Germinal center (tissue), 1 donor: ENCODE data around the gene FNDC3B.

Experiments used
- DNase-seq: peaks from one replicate; pipeline ENCODE4 v3.0.0; 2012; ENCODE audit warnings: mixed read lengths, low spot score

Gene FNDC3B

GRCh38 chr3:172263781-172264486 is 224.6 kb downstream of the FNDC3B start:
- DNase-seq = no peak

- DNase-seq = no peak
Measured at GRCh38 chr3:172266103-172266502, 226.7 kb downstream of the FNDC3B start.

GRCh38 chr3:172268425-172268824 is 229.0 kb downstream of the FNDC3B start:
- no peak for DNase-seq

GRCh38 chr3:172268868-172269267 is 229.5 kb downstream of the FNDC3B start:
- no peak for DNase-seq

- no peak for DNase-seq
Measured at GRCh38 chr3:172270557-172271166, 231.3 kb downstream of the FNDC3B start.

GRCh38 chr3:172271386-172271976 is 232.1 kb downstream of the FNDC3B start:
- DNase-seq = no peak

GRCh38 chr3:172272698-172273097 is 233.3 kb downstream of the FNDC3B start:
- no peak for DNase-seq

- no peak for DNase-seq
Measured at GRCh38 chr3:172273378-172273777, 234.0 kb downstream of the FNDC3B start.

GRCh38 chr3:172274906-172275305 is 235.5 kb downstream of the FNDC3B start:
- DNase-seq = no peak

GRCh38 chr3:172275586-172275985 is 236.2 kb downstream of the FNDC3B start:
- DNase-seq = no peak

- DNase-seq = no peak
Measured at GRCh38 chr3:172276103-172276502, 236.7 kb downstream of the FNDC3B start.

GRCh38 chr3:172277151-172277652 is 237.8 kb downstream of the FNDC3B start:
- DNase-seq = no peak

- no peak for DNase-seq
Measured at GRCh38 chr3:172279191-172279640, 239.8 kb downstream of the FNDC3B start.

- DNase-seq = no peak
Measured at GRCh38 chr3:172279974-172280373, 240.6 kb downstream of the FNDC3B start.

- DNase-seq = no peak
Measured at GRCh38 chr3:172280406-172281051, 241.2 kb downstream of the FNDC3B start.

- no peak for DNase-seq
Measured at GRCh38 chr3:172281884-172282283, 242.5 kb downstream of the FNDC3B start.

GRCh38 chr3:172282850-172283249 is 243.5 kb downstream of the FNDC3B start:
- DNase-seq = no peak

- no peak for DNase-seq
Measured at GRCh38 chr3:172283841-172284357, 244.5 kb downstream of the FNDC3B start.

GRCh38 chr3:172285844-172286243 is 246.5 kb downstream of the FNDC3B start:
- DNase-seq = no peak

- no peak for DNase-seq
Measured at GRCh38 chr3:172286548-172287148, 247.3 kb downstream of the FNDC3B start.

GRCh38 chr3:172287937-172288477 is 248.6 kb downstream of the FNDC3B start:
- DNase-seq = no peak

GRCh38 chr3:172288651-172289050 is 249.3 kb downstream of the FNDC3B start:
- no peak for DNase-seq
